Cardiac fibroblast (primary cell): ENCODE results near the gene ESYT2.

ENCODE experiments used
- DNase-seq, 2 donors: peaks; one replicate each; pipeline versions ENCODE4 v3.0.0 to v3.0.0-alpha.2; 2010; ENCODE audit warnings: low read depth in 2 of 2
- H3K4me3 ChIP-seq, 2 donors: replicated peaks in 1 of 2; 1 replicate in 1 of 2; 2 replicates in 1 of 2; pipeline ENCODE4 v1.5.1; 2011; ENCODE audit warnings: low read depth in 2 of 2, low read length in 2 of 2, mild to moderate bottlenecking in 2 of 2, moderate library complexity in 1 of 2
- CTCF ChIP-seq: IDR thresholded peaks from one replicate; pipeline ENCODE4 v1.5.1; 2011; ENCODE audit warnings: low read depth, mild to moderate bottlenecking, low read length, inconsistent platforms

Gene ESYT2

GRCh38 chr7:158808126-158808525, 21.2 kb downstream of the ESYT2 start:
- TF ChIP-seq CTCF = no peak
- DNase-seq = no peak
- no peak overlapping the region for H3K4me3 ChIP-seq

- no peak overlapping the region for H3K4me3 ChIP-seq
- TF ChIP-seq CTCF = no peak
- DNase-seq = no peak
Observed at GRCh38 chr7:158805937-158806336, 23.4 kb downstream of the ESYT2 start.

GRCh38 chr7:158805414-158805813, 23.9 kb downstream of the ESYT2 start:
- no peak for DNase-seq

GRCh38 chr7:158804335-158804734, 25.0 kb downstream of the ESYT2 start:
- no peak for TF ChIP-seq CTCF
- DNase-seq = no peak
- H3K4me3 ChIP-seq = no peak overlapping the region

More at GRCh38 chr7:158805414-158805813, 23.9 kb downstream of the ESYT2 start:
- H3K4me3 ChIP-seq = no peak overlapping the region
- no peak for TF ChIP-seq CTCF

GRCh38 chr7:158803367-158803969, 25.8 kb downstream of the ESYT2 start:
- no peak for DNase-seq
- H3K4me3 ChIP-seq = no peak overlapping the region
- no peak for TF ChIP-seq CTCF

GRCh38 chr7:158802535-158803366, 26.6 kb downstream of the ESYT2 start:
- peak; percentile 52 to 53 for DNase-seq
- no peak for TF ChIP-seq CTCF
- H3K4me3 ChIP-seq = no peak overlapping the region

- no peak overlapping the region for H3K4me3 ChIP-seq
- DNase-seq = no peak
- no peak for TF ChIP-seq CTCF
Observed at GRCh38 chr7:158798741-158799140, 30.6 kb downstream of the ESYT2 start.
